8988T (cell line): Measurements from ENCODE around the gene ATAD3C.
"Not testable (repeated sequence)": the region's sequence is repeated elsewhere in the genome, so short reads cannot be mapped to it uniquely, and the experiment has no call there.

Experiments
- DNase-seq: peaks from one replicate; pipeline ENCODE4 v3.0.0; 2011

Gene ATAD3C

GRCh38 chr1:1511533-1512285 is 62.2 kb downstream of the ATAD3C start, which contains the start of gene ATAD3A:
ATAD3A (plus strand) TSS chr1:1512162; CDS start chr1:1512269, 107 bp downstream.
- DNase-seq, result peak; percentile 95

- DNase-seq, result not testable (repeated sequence)
Measured at GRCh38 chr1:1512425-1512824, 62.9 kb downstream of the ATAD3C start.

- not testable (repeated sequence) for DNase-seq
Measured at GRCh38 chr1:1513675-1514074, 64.2 kb downstream of the ATAD3C start.

GRCh38 chr1:1514376-1514775 is 64.9 kb downstream of the ATAD3C start:
- not testable (repeated sequence) for DNase-seq

- DNase-seq, result not testable (repeated sequence)
Measured at GRCh38 chr1:1516923-1517322, 67.4 kb downstream of the ATAD3C start.

GRCh38 chr1:1517973-1518620 is 68.6 kb downstream of the ATAD3C start:
- no peak for DNase-seq

GRCh38 chr1:1518621-1519007 is 69.1 kb downstream of the ATAD3C start:
- not testable (repeated sequence) for DNase-seq
